Coronary artery (tissue), 2 donors: ENCODE data around the gene ACP1.

Source experiments
- DNase-seq: peaks from one replicate; pipeline ENCODE4 v3.0.0-alpha.2; 2017; ENCODE audit warnings: low spot score
- H3K27ac ChIP-seq, 2 donors: fragments of 200-600 bp; sonication (generic); one replicate each; pipeline ENCODE4 v1.5.1; 2016 to 2019
- H3K4me3 ChIP-seq: fragments of 200-600 bp; sonication (generic); 2 replicates; pipeline ENCODE4 v1.5.1; 2016; ENCODE audit warnings: mild to moderate bottlenecking, moderate library complexity
- TF ChIP-seq, protein P1 (sequence below): fragments of 200-600 bp; sonication (generic); IDR thresholded peaks from one replicate; pipeline ENCODE4 v1.5.1; 2019; ENCODE audit warnings: antibody characterized with exemption

ACP1 gene

DNA sequence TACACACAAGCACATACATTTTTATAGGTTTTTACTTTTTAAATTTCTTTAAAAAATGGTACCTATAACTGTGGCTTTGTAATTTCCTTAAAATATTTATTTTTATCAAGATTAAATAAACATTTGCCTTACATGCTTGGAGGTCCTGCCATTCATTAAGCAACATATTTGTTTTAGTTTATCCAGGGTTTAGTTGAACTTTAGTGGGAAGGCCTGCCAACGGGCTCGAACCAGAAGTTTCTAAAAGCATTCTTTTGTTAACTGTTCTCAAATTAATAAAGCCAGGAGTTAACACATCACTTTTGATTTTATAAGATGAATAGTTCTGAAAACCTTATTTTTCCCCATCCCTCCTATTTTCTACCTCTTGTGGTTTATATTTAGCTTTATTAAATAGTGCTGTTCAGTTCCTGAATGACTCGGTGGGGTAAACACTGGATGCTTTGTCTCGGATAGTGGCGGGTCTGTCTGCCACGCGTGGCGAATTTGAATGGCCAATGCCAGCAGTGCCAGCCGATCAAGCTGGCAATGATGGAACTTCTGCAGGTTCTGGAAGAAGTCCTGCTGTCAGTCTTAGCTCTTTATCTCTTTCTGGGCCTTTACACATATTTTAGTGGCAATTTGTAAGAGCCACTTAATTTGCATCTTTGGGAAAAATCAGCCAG is 33.1 kb upstream of the ACP1 start:
- Histone ChIP-seq H3K27ac (no peak overlapping the region), H3K4me3 (no peak overlapping the region)
- TF ChIP-seq, protein P1, sequence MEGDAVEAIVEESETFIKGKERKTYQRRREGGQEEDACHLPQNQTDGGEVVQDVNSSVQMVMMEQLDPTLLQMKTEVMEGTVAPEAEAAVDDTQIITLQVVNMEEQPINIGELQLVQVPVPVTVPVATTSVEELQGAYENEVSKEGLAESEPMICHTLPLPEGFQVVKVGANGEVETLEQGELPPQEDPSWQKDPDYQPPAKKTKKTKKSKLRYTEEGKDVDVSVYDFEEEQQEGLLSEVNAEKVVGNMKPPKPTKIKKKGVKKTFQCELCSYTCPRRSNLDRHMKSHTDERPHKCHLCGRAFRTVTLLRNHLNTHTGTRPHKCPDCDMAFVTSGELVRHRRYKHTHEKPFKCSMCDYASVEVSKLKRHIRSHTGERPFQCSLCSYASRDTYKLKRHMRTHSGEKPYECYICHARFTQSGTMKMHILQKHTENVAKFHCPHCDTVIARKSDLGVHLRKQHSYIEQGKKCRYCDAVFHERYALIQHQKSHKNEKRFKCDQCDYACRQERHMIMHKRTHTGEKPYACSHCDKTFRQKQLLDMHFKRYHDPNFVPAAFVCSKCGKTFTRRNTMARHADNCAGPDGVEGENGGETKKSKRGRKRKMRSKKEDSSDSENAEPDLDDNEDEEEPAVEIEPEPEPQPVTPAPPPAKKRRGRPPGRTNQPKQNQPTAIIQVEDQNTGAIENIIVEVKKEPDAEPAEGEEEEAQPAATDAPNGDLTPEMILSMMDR = no peak
- no peak for DNase-seq

DNA sequence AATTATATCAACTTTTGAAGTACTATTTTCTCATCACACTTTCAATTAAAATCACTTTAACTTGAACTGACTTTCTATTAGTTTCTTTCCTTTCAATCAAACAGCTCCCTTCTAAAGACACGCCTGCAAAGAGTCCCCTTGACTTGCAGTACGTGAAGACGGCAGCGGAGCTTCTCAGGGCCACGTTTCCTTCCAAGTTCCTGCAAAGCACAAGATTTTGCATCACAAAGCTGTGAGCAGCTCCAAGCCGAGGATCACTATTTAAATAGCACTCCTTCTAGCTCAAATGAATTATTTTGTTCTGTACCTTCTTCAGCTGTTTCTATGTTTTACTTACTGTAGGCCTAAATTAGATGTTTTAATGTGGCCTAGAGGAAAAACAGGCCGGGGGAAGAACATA is 31.7 kb upstream of the ACP1 start:
- TF ChIP-seq, protein P1 = no peak
- no peak overlapping the region for H3K27ac ChIP-seq
- no peak overlapping the region for H3K4me3 ChIP-seq
- DNase-seq = no peak

DNA sequence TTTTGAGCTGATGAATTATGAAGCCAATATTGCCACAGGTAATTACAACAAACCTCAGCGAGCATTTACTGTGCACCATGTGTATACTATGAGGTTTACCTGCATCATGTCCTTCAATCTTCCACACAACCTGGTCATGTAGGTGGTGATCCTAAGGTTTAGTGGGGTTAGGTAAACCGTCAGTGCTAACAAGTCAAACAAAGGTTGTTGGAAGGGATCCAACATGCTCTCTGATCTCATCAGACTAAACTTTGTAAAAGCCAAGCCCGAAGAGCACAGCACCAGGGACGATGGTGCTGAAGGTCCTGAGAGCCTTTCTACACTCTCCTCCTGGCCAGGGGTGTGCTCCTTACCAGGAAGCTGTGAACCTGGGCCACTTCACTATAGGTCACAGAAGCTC is 30.3 kb upstream of the ACP1 start:
- Histone ChIP-seq H3K4me3 (no peak overlapping the region), H3K27ac (no peak overlapping the region)
- TF ChIP-seq, protein P1 = no peak
- DNase-seq = no peak

DNA sequence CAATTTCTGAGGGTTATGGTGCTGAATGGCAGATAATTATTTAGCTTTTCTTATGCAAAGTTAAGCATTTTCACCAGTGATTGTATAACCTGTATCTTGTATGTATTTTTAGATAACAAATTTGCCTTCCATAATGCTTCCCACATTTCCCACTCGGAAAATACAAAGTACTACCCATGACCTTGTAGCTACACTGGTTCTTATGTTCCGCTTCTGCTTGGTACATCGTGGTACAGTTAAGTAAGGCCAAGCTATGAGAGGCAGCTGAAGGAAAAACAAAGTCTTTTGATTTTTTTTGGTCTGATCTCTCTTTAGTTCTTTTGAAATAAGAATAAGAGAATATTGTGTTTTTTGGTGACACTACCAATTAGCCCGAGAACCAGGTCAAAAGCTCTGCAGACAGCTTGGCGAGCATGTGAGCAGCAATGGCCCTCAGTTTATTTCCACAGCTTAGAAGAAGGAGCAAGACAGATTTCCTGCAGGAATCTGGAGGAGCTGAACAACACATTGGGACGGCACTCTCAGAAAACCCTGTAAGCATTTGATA is 27.7 kb upstream of the ACP1 start:
- Histone ChIP-seq H3K4me3 (no peak overlapping the region), H3K27ac (no peak overlapping the region)
- DNase-seq = no peak
- TF ChIP-seq, protein P1 = no peak

DNA sequence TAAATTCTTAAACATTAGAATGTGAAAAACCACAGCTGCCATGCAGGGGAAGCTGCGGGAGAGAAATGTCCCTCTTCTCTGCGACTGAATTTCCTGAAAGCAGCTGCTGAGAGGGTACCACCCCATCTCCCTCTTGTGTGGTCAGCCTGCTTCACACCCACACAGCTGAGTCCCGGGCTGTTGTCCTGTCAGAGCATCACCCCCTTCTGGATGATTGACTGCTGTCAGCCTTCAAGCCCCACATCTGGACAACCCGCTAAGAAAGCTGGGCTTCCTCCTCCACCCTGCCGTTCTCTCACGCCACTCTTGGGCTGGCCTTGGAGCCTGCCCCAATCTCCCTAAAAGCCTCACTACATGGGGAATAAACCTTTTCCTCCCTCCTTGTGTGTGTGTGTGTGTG is 26.9 kb upstream of the ACP1 start:
- DNase-seq = no peak
- TF ChIP-seq, protein P1 = no peak
- Histone ChIP-seq H3K4me3 (no peak overlapping the region), H3K27ac (peak overlapping the region in 1 of 2 donors; percentile 9)

DNA sequence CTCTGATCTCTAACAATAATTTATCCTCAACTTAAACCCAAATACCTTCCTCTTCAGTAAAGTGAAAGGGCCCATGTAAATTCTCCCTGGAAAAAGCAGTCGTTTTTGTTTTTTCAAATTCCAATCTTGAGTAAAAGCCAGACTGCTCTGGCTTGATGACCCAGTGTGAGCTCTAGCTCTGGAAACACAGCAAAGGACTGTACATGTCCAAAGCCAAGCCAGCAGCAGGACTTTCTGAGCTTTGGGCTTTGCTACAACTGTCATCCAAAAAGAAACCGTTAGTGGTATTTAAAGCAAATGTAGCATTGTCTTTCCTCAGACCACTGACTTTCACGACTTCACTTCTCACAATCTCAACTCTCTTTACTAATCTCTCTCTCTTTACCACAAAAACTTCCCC is 26.3 kb upstream of the ACP1 start:
- Histone ChIP-seq H3K27ac (peak overlapping the region in 1 of 2 donors; percentile 9), H3K4me3 (no peak overlapping the region)
- TF ChIP-seq, protein P1 = no peak
- DNase-seq = no peak

DNA sequence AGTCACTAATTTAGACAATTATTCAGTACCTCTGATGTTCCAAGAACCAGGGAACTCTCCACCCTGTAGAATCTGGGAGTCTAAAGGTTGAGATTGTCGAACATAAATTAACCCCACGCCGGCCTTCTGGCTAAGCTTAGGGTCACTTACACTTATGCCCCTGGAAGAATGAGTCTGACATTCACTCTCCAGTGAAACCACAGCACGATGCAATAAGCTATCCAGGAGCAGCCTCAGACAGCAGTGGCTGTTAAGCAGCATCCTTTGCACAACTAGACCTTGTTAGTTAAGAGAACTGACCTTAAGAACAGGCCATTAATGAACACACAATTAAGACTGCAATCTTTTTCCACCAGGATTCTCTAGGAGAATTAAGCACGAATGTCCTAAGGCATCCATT is 25.9 kb upstream of the ACP1 start:
- TF ChIP-seq, protein P1 = no peak
- no peak for DNase-seq
- H3K27ac ChIP-seq = no peak overlapping the region
- H3K4me3 ChIP-seq = no peak overlapping the region
